HepG2 (cell line): ENCODE measurements around the gene FBXO41. TPM values are rescaled to one million over a fixed set of nuclear protein-coding genes. Genes with fewer than 3 reads are reported as not detected.

Experiments used
- ATRX ChIP-seq: sonication (generic); formaldehyde crosslinking; IDR thresholded peaks from 2 replicates; pipeline ENCODE4 v1.4.0; 2020; ENCODE audit warnings: missing genetic modification reagents, borderline replicate concordance
- DRAP1 ChIP-seq: IDR thresholded peaks from 2 replicates; pipeline ENCODE4 v1.6.1; 2016; ENCODE audit warnings: missing genetic modification reagents, missing compliant biosample characterization
- E2F2 ChIP-seq: sonication (generic); formaldehyde crosslinking; IDR thresholded peaks from 2 replicates; pipeline ENCODE4 v1.4.0; 2020; ENCODE audit warnings: missing genetic modification reagents, borderline replicate concordance
- FLYWCH1 ChIP-seq: sonication (generic); formaldehyde crosslinking; IDR thresholded peaks from 2 replicates; pipeline ENCODE4 v1.8.1; 2023; ENCODE audit warnings: mild to moderate bottlenecking, missing genetic modification reagents
- FOSL2 ChIP-seq: sonication (generic); formaldehyde crosslinking; IDR thresholded peaks from 2 replicates; pipeline ENCODE4 v1.4.0; 2020; ENCODE audit warnings: missing genetic modification reagents
- GATAD1 ChIP-seq: IDR thresholded peaks from 2 replicates; pipeline ENCODE4 v1.6.1; 2016; ENCODE audit warnings: missing genetic modification reagents, missing compliant biosample characterization
- HMG20B ChIP-seq: conservative IDR thresholded peaks from 2 replicates; pipeline ENCODE4 v1.6.1; 2016; ENCODE audit warnings: missing genetic modification reagents, missing compliant biosample characterization
- HOMEZ ChIP-seq: IDR thresholded peaks from 2 replicates; pipeline ENCODE4 v1.6.1; 2016; ENCODE audit warnings: low read depth
- KAT2B ChIP-seq: fragments of 150-350 bp; IDR thresholded peaks from 2 replicates; pipeline ENCODE4 v1.6.1; 2014; ENCODE audit warnings: low read depth, low read length, borderline replicate concordance
- KLF13 ChIP-seq: sonication (generic); formaldehyde crosslinking; IDR thresholded peaks from 2 replicates; pipeline ENCODE4 v1.4.0; 2020; ENCODE audit warnings: mild to moderate bottlenecking, missing genetic modification reagents
- MED8 ChIP-seq: sonication (generic); formaldehyde crosslinking; IDR thresholded peaks from 2 replicates; pipeline ENCODE4 v1.8.1; 2023; ENCODE audit warnings: mild to moderate bottlenecking, missing genetic modification reagents; ENCODE audit not compliant: insufficient replicate concordance
- NFIC ChIP-seq: IDR thresholded peaks from 2 replicates; pipeline ENCODE4 v1.6.1; 2012; ENCODE audit warnings: mild to moderate bottlenecking, low read length, inconsistent platforms
- RBM39 ChIP-seq: fragments of 200-400 bp; formaldehyde crosslinking; IDR thresholded peaks from one replicate; pipeline ENCODE4 v1.6.1; 2018; ENCODE audit warnings: antibody characterized with exemption, mild to moderate bottlenecking, low read depth, low read length; ENCODE audit not compliant: poor library complexity, severe bottlenecking
- SIN3A ChIP-seq: IDR thresholded peaks from 2 replicates; pipeline ENCODE4 v1.6.1; 2011; ENCODE audit warnings: low read depth, mild to moderate bottlenecking, control low read depth, low read length, borderline replicate concordance
- TFDP2 ChIP-seq: sonication (generic); formaldehyde crosslinking; IDR thresholded peaks from 2 replicates; pipeline ENCODE4 v1.4.0; 2020; ENCODE audit warnings: missing genetic modification reagents
- TRIM22 ChIP-seq: fragments of 450-650 bp; IDR thresholded peaks from 2 replicates; pipeline ENCODE4 v1.6.1; 2017
- ZFP91 ChIP-seq: sonication (generic); formaldehyde crosslinking; IDR thresholded peaks from 2 replicates; pipeline ENCODE4 v1.9.0; 2022; ENCODE audit warnings: missing genetic modification reagents, mild to moderate bottlenecking, borderline replicate concordance
- ZNF274 ChIP-seq: sonication (generic); formaldehyde crosslinking; IDR thresholded peaks from 2 replicates; pipeline ENCODE4 v1.5.1; 2020; ENCODE audit warnings: mild to moderate bottlenecking, missing genetic modification reagents
- ZNF33B ChIP-seq: sonication (generic); formaldehyde crosslinking; IDR thresholded peaks from 2 replicates; pipeline ENCODE4 v1.5.1; 2020; ENCODE audit warnings: mild to moderate bottlenecking, missing genetic modification reagents
- ZNF552 ChIP-seq: sonication (generic); formaldehyde crosslinking; IDR thresholded peaks from 2 replicates; pipeline ENCODE4 v1.9.0; 2022; ENCODE audit warnings: missing genetic modification reagents, mild to moderate bottlenecking, borderline replicate concordance
- ZNF709 ChIP-seq: sonication (generic); formaldehyde crosslinking; IDR thresholded peaks from 2 replicates; pipeline ENCODE4 v1.5.0; 2020; ENCODE audit warnings: mild to moderate bottlenecking, missing genetic modification reagents
- ZNF780A ChIP-seq: sonication (generic); formaldehyde crosslinking; IDR thresholded peaks from 2 replicates; pipeline ENCODE4 v1.8.0; 2022; ENCODE audit warnings: mild to moderate bottlenecking, missing genetic modification reagents, moderate library complexity
- polyA plus RNA-seq, 8 experiments: library from polyadenylated mRNA; depleted of rRNA in 3 of 8; stranded (reverse) in 7 of 8; unstranded in 1 of 8; fragments of >200 nt; fragmentation: Illumina TruSeq in 4 of 8; extraction: Trizol in 4 of 8; gene quantifications; 2 replicates each; pipeline versions ENCODE4 v1.2.1 to v1.2.3, GENCODE V29; 2011 to 2016; ENCODE audit warnings: low read depth in 4 of 8, missing spikeins in 1 of 8, mixed read lengths in 1 of 8; ENCODE audit not compliant: insufficient read depth in 1 of 8
- total RNA-seq, 5 experiments: library from RNA; depleted of rRNA; stranded (reverse); fragments of >200 nt; fragmentation: Illumina TruSeq; extraction: Trizol; gene quantifications; 2 replicates each; pipeline ENCODE4 v1.2.3, GENCODE V29; 2016; ENCODE audit warnings: low read depth in 1 of 5

The FBXO41 gene
- total and polyA plus RNA-seq, 2 of the 13 experiments (the other 11 are each of a cell fraction or from before 2014, with no cell fraction given) = 4.2 to 10.3 TPM

GRCh38 chr2:73283545-73284295 is 558 bp downstream of the FBXO41 start (continued):
- TF ChIP-seq ATRX (CRISPR knock-in tag) = no peak
- TF ChIP-seq MED8 (CRISPR knock-in tag) = no peak
- no peak; the same call in 1 of the 2 replicates for TF ChIP-seq FLYWCH1 (CRISPR knock-in tag)
- no peak for TF ChIP-seq ZNF552
- TF ChIP-seq RBM39 = no peak
- no peak for TF ChIP-seq E2F2 (CRISPR knock-in tag)
- TF ChIP-seq ZNF274 (CRISPR knock-in tag) = no peak
- TF ChIP-seq ZNF780A = no peak
- TF ChIP-seq KLF13 (CRISPR knock-in tag) = no peak
- no peak for TF ChIP-seq FOSL2
- no peak for TF ChIP-seq KAT2B
- TF ChIP-seq TRIM22 = no peak
- no peak for TF ChIP-seq DRAP1
- peak; percentile 39; the same call in 1 of the 2 replicates for TF ChIP-seq SIN3A
- TF ChIP-seq TFDP2 = no peak
- TF ChIP-seq ZFP91 (CRISPR knock-in tag) = no peak
- 0 out of 2 replicates have a peak, but pooled peaks have one; percentile 11 for TF ChIP-seq ZNF33B (CRISPR knock-in tag)
- peak; percentile 54; the same call in 1 of the 2 replicates for TF ChIP-seq ZNF709 (CRISPR knock-in tag)
- TF ChIP-seq NFIC = no peak
- TF ChIP-seq GATAD1 = no peak
- no peak for TF ChIP-seq HOMEZ (CRISPR knock-in tag)
- no peak for TF ChIP-seq HMG20B
